Chondrocyte (in vitro differentiated cells): Measurements from ENCODE around the gene TFEC. TPM values are rescaled to one million over a fixed set of nuclear protein-coding genes. Genes with fewer than 3 reads are reported as not detected.
"Not testable (repeated sequence)": the region's sequence is repeated elsewhere in the genome, so short reads cannot be mapped to it uniquely, and the experiment has no call there.

Source experiments
- DNase-seq: peaks from one replicate; pipeline ENCODE4 v3.0.0; 2021; ENCODE audit warnings: mixed read lengths, low spot score
- H3K27ac Mint-ChIP-seq: one replicate; pipeline ENCODE4 v1.8.0; 2021; ENCODE audit warnings: mild to moderate bottlenecking, moderate library complexity, mixed read lengths; ENCODE audit not compliant: unreplicated experiment
- H3K27me3 Mint-ChIP-seq: 2 replicates; pipeline ENCODE4 v1.8.0; 2021; ENCODE audit warnings: low read depth, mixed read lengths
- H3K36me3 Mint-ChIP-seq: 2 replicates; pipeline ENCODE4 v1.8.0; 2021; ENCODE audit warnings: low read depth, mixed read lengths
- H3K4me1 Mint-ChIP-seq: 2 replicates; pipeline ENCODE4 v1.8.0; 2021; ENCODE audit warnings: low read depth, mild to moderate bottlenecking, mixed read lengths
- H3K4me3 Mint-ChIP-seq: one replicate; pipeline ENCODE4 v1.8.0; 2021; ENCODE audit warnings: mild to moderate bottlenecking, moderate library complexity, mixed read lengths; ENCODE audit not compliant: unreplicated experiment
- H3K9me3 Mint-ChIP-seq: 2 replicates; pipeline ENCODE4 v1.8.0; 2021; ENCODE audit warnings: low read depth, mixed read lengths
- total RNA-seq: library from RNA; stranded (reverse); gene quantifications from 3 replicates; pipeline ENCODE4 v1.2.1, GENCODE V29; 2021
- TF ChIP-seq, protein P1 (sequence below): fragments of 200-600 bp; sonication (generic); IDR thresholded peaks from 2 replicates; pipeline ENCODE4 v1.5.0; 2021; ENCODE audit warnings: antibody characterized with exemption, mild to moderate bottlenecking, moderate library complexity

TFEC gene
- total RNA-seq, 1 donor from 2014 or later = 0.17 TPM

DNA sequence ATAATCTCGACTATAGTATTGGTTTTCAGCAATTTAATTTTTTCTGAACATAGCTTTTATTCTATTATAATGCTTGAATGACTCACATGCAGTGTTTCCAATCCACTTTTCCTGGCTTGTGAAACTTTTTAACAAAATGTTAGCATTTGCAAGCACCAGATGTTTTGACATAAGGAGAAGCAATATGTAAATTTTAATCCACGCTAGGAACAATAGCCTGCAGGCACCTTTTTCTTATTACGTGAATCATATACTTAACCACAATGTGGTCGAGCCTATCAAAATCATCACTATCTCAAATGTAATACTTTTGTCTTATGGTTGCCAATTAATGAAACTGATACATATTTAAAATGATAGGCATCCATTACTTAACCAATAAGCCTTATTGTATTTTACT is 97.1 kb downstream of the TFEC start:
- DNase-seq = no peak
- Mint-ChIP-seq H3K9me3 (peaks cover 4% of the 10 kb centered on the region), H3K27me3 (no peaks in the 10 kb centered on the region), H3K27ac (no peak overlapping the region), H3K4me3 (no peak overlapping the region), H3K36me3 (no peaks in the 10 kb centered on the region), H3K4me1 (no peaks in the 10 kb centered on the region)
- TF ChIP-seq, protein P1, sequence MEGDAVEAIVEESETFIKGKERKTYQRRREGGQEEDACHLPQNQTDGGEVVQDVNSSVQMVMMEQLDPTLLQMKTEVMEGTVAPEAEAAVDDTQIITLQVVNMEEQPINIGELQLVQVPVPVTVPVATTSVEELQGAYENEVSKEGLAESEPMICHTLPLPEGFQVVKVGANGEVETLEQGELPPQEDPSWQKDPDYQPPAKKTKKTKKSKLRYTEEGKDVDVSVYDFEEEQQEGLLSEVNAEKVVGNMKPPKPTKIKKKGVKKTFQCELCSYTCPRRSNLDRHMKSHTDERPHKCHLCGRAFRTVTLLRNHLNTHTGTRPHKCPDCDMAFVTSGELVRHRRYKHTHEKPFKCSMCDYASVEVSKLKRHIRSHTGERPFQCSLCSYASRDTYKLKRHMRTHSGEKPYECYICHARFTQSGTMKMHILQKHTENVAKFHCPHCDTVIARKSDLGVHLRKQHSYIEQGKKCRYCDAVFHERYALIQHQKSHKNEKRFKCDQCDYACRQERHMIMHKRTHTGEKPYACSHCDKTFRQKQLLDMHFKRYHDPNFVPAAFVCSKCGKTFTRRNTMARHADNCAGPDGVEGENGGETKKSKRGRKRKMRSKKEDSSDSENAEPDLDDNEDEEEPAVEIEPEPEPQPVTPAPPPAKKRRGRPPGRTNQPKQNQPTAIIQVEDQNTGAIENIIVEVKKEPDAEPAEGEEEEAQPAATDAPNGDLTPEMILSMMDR = no peak

DNA sequence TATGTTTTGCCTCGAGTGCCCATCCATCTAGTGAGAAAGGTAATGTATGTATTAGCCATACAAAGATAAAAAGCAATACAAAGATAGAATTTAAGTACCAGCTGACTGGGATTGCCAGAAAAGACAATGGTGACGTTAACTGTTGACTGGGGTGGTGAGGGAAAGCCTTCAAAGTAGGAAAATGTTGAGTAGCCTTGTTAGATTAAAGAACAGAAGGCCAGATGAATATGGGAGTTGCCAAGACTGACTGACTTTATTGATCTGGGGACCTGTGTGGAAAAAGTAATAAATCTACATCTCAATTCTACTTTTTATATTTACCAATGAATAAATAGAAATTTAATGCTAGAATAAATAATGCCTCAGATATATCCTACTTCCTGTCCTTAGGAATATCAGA is 97.7 kb downstream of the TFEC start:
- DNase-seq = no peak
- H3K27me3 Mint-ChIP-seq = no peaks in the 10 kb centered on the region
- no peaks in the 10 kb centered on the region for H3K4me1 Mint-ChIP-seq
- H3K36me3 Mint-ChIP-seq = no peaks in the 10 kb centered on the region
- H3K9me3 Mint-ChIP-seq = peaks cover 4% of the 10 kb centered on the region
- H3K4me3 Mint-ChIP-seq = no peak overlapping the region
- no peak overlapping the region for H3K27ac Mint-ChIP-seq
- TF ChIP-seq, protein P1 = no peak

DNA sequence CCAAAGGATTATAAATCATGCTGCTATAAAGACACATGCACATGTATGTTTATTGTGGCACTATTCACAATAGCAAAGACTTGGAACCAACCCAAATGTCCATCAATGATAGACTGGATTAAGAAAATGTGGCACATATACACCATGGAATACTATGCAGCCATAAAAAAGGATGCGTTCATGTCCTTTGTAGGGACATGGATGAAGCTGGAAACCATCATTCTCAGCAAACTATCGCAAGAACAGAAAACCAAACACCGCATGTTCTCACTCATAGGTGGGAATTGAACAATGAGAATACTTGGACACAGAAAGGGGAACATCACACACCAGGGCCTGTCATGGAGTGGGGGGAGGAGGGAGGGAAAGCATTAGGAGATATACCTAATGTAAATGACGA is 100.4 kb downstream of the TFEC start:
- not testable (repeated sequence) for H3K36me3 Mint-ChIP-seq, H3K4me3 Mint-ChIP-seq, H3K27me3 Mint-ChIP-seq, H3K9me3 Mint-ChIP-seq, H3K27ac Mint-ChIP-seq, DNase-seq, H3K4me1 Mint-ChIP-seq

DNA sequence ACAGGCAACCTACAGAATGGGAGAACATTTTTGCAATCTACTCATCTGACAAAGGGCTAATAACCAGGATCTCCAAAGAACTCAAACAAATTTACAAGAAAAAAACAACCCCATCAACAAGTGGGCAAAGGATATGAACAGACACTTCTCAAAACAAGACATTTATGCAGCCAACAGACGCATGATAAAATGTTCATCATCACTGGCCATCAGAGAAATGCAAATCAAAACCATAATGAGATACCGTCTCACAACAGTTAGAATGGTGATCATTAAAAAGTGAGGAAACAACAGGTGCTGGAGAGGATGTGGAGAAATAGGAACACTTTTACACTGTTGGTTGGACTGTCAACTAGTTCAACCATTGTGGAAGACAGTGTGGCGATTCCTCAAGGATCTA is 100.8 kb downstream of the TFEC start:
- not testable (repeated sequence) for H3K36me3 Mint-ChIP-seq, H3K4me3 Mint-ChIP-seq, H3K27me3 Mint-ChIP-seq, DNase-seq, H3K4me1 Mint-ChIP-seq, H3K9me3 Mint-ChIP-seq, H3K27ac Mint-ChIP-seq

DNA sequence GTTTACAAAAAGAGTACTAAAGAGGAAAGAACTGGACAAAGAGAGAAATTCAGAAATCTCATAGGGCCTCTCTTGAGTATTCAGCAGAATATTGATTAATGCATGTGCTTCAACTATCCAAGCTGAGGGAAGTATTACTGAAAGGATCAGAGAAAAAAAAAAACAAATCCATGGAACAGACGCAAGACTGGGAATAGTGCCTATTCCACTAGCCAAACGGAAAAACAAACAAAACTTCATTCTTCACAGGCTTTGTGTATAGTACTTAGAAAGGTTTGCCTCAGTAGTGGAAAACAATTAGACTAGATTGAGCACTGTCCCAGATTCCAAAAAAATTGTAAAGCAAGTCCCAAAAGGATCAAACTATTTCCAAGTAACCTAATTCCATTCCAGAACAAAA is 106.2 kb downstream of the TFEC start:
- H3K27me3 Mint-ChIP-seq = no peaks in the 10 kb centered on the region
- no peak overlapping the region for H3K4me3 Mint-ChIP-seq
- no peak overlapping the region for H3K27ac Mint-ChIP-seq
- peaks cover 14% of the 10 kb centered on the region for H3K4me1 Mint-ChIP-seq
- no peak for DNase-seq
- H3K9me3 Mint-ChIP-seq = peaks cover 4% of the 10 kb centered on the region
- TF ChIP-seq, protein P1 = no peak
- H3K36me3 Mint-ChIP-seq = no peaks in the 10 kb centered on the region

DNA sequence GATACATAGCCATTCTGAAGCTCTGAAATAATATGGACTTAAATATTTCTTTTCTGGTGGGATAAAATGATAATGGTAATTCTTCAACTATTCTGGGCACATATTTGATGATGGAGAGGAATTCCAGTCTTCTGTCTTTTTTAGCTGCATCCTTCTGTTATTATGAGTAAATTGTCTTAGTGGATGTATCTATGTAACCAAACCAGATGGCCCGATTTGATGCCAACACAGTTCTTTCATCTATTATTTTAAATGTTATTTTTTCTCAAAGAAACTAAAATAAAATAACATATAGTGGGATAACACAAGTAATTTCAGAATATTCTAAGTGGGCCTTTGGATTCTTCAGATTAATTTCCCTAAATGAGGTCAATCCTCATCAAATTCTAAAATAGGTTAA is 110.2 kb downstream of the TFEC start:
- Mint-ChIP-seq H3K36me3 (no peaks in the 10 kb centered on the region), H3K4me3 (no peak overlapping the region), H3K4me1 (peaks cover 14% of the 10 kb centered on the region), H3K27me3 (no peaks in the 10 kb centered on the region), H3K9me3 (no peaks in the 10 kb centered on the region), H3K27ac (no peak overlapping the region)
- TF ChIP-seq, protein P1 = no peak
- no peak for DNase-seq
